Non-pigmented ciliary epithelial cell (primary cell): ENCODE results near the gene C3orf49.
A peak's percentile ranks its signal among the peaks of the same experiment; 100 is the strongest.

Experiments used
- DNase-seq: peaks from one replicate; pipeline ENCODE4 v3.0.0-alpha.2; 2010; ENCODE audit warnings: low read depth

C3orf49 gene, protein sequence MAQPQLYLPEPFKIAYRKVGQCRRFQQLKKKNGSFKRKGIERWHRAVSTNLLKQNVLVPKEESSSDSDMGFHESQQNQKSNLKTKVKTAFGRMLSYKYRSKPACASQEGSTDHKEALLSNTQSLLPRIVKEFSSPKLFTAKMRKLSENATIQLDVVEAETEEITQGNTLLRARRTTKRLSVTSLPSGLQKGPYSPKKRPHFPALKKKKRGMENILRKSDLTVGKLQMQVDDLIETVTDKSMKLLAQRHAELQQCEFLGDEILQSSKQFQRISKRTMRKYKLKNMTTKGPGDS

GRCh38 chr3:63819151-63819398 is at the start of gene C3orf49:
Gene C3orf49, plus strand, starts transcription at chr3:63819299. Its CDS starts 173 bp downstream, at chr3:63819472.
- DNase-seq = no peak

- DNase-seq = no peak
Observed at GRCh38 chr3:63774781-63775180, 44.3 kb upstream of the C3orf49 start.

- no peak for DNase-seq
Observed at GRCh38 chr3:63779227-63779626, 39.9 kb upstream of the C3orf49 start.

DNA sequence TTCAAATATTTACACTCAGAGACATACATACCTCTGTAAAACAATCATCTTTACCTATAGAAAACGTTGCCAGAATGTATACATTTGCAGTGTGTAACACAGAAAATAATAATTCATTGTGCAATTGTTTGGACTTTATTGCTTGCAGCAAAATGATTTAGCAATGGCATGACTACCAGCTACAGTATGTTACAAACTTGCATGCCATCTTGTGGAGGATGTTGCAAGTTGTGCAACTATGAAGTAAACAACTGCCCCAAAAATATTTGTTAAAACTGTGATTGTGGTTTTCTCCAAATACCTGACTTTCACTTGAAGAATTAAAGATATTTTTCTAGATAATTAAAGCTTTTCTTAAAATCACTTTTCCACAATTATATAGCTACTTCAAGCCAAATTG is 27.1 kb upstream of the C3orf49 start:
- DNase-seq = peak; percentile 18

DNA sequence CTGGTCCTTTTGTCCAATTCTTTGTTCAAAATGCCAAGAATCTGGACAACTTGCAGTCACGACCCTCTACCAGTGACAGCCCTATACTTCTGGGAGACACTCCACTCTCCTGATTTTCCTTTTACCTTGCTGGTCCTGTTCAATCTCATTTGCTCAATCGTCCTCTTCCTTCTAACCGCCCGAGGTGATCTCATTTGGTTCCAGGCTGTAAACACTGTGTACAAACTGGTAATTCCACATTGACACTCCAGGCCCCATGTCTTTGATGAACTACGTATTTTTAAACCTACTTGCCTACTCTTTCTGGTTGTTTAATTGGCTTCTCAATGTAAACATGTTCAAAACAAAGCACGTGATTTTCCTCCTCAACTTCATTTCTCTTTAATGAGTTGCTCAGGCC is 23.7 kb upstream of the C3orf49 start:
- DNase-seq = no peak

- DNase-seq = no peak
Observed at GRCh38 chr3:63798544-63798943, 20.6 kb upstream of the C3orf49 start.

GRCh38 chr3:63798949-63799348 is 20.1 kb upstream of the C3orf49 start:
- DNase-seq = no peak

DNA sequence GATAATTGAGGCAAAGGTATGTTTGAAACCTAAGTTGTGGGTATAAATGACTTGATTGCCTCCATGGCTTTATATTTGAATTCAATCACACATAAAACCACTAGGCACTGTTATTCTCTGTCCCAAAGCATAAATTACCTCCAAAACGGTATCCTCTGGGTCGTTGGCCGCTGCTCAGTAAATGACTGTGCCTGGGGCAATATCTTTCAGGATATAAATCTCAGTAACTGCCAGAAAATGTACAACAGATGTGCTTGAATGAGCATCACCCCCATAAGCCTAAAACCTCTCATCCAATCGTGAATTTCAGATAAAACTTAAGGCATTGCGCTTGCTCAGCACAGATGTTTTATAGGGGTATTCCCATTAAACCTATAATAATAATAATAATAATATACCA is 19.0 kb upstream of the C3orf49 start:
- no peak for DNase-seq

DNA sequence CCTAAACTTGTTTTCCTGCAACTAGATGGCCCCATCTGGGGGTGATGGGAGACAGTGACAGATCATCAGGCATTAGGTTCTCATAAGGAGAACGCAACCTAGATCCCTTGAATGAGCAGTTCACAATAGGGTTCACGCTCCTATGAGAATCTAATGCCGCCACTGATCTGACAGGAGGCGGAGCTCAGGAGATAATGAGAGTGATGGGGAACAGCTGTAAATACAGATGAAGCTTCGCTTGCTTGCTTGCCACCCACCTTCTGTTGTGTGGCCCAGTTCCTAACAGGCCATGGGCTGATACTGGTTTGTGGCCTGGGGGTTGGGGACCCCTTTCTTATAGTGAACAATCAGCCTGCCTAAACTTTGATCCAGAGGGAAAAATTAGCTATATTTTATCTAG is 15.2 kb upstream of the C3orf49 start:
- DNase-seq = no peak

DNA sequence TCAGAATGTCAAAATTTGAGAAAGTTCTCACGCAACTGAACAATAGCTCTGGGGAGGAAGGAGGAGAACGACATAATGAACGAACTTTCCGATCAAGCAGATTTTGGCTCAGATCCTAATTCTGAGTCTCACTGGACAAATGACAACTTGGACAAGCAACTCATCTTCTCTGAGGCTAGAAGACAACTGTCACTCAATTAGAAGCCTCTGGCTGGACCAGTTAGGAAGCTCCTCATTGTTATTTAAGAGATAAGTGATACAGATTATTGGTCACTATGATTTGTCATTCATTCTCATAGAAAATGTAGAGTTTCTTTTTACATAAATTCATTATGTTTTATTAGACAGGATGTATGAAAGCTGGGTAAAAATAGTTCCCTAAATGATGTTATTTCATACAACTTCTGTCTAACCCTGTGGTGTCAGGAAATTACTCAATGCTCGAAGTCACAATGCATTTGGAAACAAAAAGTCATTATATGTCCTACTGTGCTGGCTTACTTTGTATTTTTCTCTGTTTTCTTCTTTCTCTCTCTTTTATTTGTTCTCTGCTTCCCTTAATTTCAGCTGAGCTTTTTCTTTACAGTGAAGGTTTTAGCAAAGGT is 11.0 kb upstream of the C3orf49 start:
- no peak for DNase-seq

DNA sequence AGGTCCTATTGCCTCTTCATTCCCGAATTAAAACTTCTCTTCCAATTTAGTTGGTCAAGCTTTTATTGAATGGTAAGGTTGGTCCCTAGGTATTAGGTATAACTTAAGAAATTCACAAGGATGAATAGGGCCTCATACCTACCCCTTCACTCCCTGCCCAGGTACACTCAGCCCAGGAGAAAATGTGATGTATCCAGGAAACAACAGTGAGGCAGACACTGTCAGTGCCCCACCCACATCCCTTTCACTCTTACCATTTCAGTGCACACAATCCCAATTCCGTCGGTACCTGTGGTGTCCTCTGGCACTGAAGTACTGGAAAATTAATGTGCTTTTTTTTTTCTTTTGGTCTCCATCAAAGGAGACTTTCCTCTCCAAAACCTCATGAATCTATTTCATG is 10.5 kb upstream of the C3orf49 start:
- DNase-seq = no peak

DNA sequence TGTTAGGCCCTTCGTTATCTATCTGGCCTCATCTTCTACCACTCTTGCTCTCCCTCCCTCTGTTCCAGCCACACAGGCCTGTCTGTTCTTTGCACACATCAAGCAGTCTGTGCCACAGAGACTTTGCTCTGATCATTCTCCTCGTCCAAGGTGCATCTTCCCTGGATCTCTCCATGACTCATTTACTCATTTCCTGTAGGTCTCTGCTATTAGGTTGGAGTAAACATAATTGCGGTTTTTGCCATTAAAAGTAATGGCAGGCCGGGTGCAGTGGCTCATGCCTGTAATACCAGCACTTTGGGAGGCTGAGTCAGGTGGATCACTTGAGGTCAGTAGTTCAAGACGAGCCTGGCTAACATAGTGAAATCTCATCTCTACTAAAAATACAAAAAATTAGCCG is 9.5 kb upstream of the C3orf49 start:
- DNase-seq = peak; percentile 13

DNA sequence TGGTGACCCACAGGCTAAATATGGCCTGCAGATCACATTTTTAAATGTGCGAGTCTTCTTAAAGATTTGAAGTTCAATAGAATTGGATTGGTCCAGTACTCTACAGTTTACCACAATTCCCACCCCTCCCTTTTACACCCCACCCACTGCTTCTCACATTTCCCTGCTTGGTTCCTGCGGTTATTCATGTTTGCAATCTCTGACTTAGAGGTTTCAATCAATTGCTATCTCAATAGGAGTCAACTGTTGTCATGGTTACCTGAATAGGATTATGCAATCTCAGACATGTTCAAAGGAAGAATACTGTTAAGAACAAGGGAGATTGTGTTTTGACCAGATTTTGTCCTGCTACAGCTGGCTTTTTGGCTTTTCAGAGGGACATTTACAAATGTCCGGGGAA is 4.9 kb upstream of the C3orf49 start:
- DNase-seq = peak; percentile 10

GRCh38 chr3:63817225-63817624 is 1.9 kb upstream of the C3orf49 start:
- DNase-seq = no peak

GRCh38 chr3:63818282-63819150 is 583 bp upstream of the C3orf49 start:
- peak; percentile 8 for DNase-seq

DNA sequence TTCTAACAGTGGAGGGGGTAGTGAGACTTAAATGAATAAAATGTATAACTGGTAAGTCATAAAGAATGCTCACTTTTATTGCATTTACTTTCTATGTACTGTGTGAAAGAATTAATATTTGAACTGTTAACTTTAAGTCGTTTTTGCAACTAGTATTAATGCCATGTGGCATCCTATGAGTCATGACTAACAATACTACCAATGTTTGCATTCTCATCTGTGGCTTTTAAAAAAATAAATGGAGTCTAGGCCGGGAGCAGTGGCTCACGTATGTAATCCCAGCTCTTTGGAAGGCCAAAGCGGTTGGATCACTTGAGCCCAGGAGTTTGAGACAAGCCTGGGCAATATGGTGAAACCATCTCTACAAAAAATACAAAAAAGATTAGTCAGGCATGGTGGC is 5.2 kb downstream of the C3orf49 start:
- peak; percentile 53 for DNase-seq

DNA sequence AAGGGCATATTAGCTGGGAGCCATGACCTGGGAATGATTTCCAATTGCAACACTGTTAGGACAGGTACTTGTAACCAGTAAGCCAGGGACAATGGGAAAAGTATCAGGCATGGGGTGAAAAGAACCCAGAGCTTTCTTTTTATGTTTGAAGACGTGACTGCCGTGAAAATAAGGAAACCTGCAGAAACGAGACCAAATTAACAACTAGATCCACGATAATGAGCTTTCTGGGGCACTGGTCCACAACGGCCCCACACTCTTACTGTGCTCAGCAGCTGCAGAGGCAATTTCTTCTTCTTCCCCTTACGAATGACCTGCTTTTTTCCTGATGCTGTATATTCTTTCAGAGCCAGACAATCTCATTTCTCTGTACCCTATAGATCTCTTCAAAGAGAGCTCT is 11.4 kb downstream of the C3orf49 start:
- no peak for DNase-seq

GRCh38 chr3:63832395-63832794 is 13.3 kb downstream of the C3orf49 start:
- no peak for DNase-seq

DNA sequence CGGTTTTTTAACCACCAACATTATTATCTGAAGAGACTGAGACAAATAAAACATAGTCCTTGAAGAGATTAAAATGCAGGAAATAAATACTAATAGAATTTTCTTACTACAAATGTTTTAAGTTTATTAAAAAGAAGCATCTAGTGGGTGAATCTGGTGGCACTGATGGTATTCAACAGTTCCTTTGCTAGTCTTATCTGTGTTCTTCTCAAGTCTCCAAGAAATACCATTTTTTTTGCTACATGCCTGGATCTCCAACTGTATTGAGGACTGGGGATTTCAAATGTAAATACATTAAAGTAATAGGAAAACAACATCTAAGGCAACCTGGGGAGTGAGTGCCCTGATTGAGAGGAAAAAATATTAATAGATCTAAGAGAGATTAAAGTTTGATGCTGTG is 22.6 kb downstream of the C3orf49 start:
- no peak for DNase-seq

- no peak for DNase-seq
Observed at GRCh38 chr3:63842127-63842526, 23.0 kb downstream of the C3orf49 start.

DNA sequence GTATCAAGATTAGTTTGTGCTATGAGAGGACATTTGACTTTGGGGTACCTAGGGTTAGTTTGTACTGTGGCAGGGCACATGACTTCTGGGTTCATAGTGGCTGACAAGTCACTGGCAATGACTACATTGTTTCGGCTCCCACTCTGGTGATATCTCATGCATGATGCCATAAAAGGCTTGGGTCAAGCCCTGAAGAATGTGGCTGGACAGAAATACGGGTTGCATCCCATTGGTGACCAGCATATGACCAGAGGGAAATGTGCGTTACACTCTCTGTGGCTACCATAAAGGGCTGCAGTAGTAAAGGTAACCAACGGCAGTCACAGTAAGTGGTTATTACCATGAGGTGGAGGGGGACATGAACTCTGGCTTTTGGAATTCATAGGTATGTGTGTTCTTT is 26.1 kb downstream of the C3orf49 start:
- DNase-seq = no peak

GRCh38 chr3:63847718-63848450 is 28.8 kb downstream of the C3orf49 start:
- no peak for DNase-seq

DNA sequence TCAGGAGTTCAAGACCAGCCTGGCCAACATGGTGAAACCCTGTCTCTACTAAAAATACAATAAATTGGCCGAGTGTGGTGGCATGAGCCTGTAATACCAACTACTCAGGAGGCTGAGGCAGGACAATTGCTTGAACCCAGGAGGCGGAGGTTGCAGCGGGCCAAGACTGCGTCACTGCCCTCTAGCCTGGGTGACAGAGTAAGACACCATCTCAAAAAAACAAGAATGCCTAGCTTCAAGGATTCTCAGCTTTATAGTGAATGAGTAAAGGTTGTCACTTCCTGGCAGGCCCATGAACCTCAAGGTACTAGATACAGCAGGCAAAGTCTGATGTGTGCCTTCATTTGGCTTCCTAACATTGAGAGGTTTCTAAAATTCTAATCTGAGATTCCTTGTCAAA is 30.1 kb downstream of the C3orf49 start:
- DNase-seq = no peak
